H9 (cell line): ENCODE data around the gene ADARB2. TPM values are rescaled to one million over a fixed set of nuclear protein-coding genes. Genes with fewer than 3 reads are reported as not detected.

ENCODE experiments used
- DNase-seq: peaks from one replicate; pipeline ENCODE4 v3.0.0-alpha.2; 2017
- H2AFZ ChIP-seq: one replicate; pipeline ENCODE4 v1.6.1; 2013; ENCODE audit warnings: mild to moderate bottlenecking, low read length, control low read depth, moderate library complexity
- H2AK5ac ChIP-seq: 2 replicates; pipeline ENCODE4 v1.6.1; 2013; ENCODE audit warnings: low read length, control low read depth, mixed read lengths; ENCODE audit not compliant: insufficient read length
- H2BK120ac ChIP-seq: one replicate; pipeline ENCODE4 v1.6.1; 2013; ENCODE audit warnings: low read depth, mild to moderate bottlenecking, low read length, control low read depth, inconsistent platforms; ENCODE audit not compliant: poor library complexity, severe bottlenecking
- H2BK12ac ChIP-seq: 2 replicates; pipeline ENCODE4 v1.6.1; 2013; ENCODE audit warnings: low read length, control low read depth, mixed read lengths, low read depth; ENCODE audit not compliant: insufficient read length
- H2BK15ac ChIP-seq: 2 replicates; pipeline ENCODE4 v1.6.1; 2013; ENCODE audit warnings: low read depth, low read length, control low read depth
- H2BK20ac ChIP-seq: one replicate; pipeline ENCODE4 v1.6.1; 2013; ENCODE audit warnings: low read depth, mild to moderate bottlenecking, low read length, control low read depth, inconsistent platforms; ENCODE audit not compliant: poor library complexity, severe bottlenecking
- H2BK5ac ChIP-seq: 2 replicates; pipeline ENCODE4 v1.6.1; 2013; ENCODE audit warnings: low read length, control low read depth, mixed read lengths; ENCODE audit not compliant: insufficient read length
- H3K14ac ChIP-seq: 2 replicates; pipeline ENCODE4 v1.6.1; 2013; ENCODE audit warnings: low read length, control low read depth; ENCODE audit not compliant: insufficient read depth
- H3K18ac ChIP-seq: 2 replicates; pipeline ENCODE4 v1.6.1; 2013; ENCODE audit warnings: low read depth, mild to moderate bottlenecking, mixed read lengths, low read length, control low read depth; ENCODE audit not compliant: insufficient read length
- H3K23ac ChIP-seq: 2 replicates; pipeline ENCODE4 v1.6.1; 2013; ENCODE audit warnings: low read length, control low read depth, mixed read lengths, low read depth; ENCODE audit not compliant: insufficient read length
- H3K23me2 ChIP-seq: 2 replicates; pipeline ENCODE4 v1.6.1; 2013; ENCODE audit warnings: low read depth, mild to moderate bottlenecking, mixed read lengths, low read length, control low read depth; ENCODE audit not compliant: insufficient read length, poor library complexity, severe bottlenecking
- H3K27ac ChIP-seq: 2 replicates; pipeline ENCODE4 v1.5.1; 2013; ENCODE audit warnings: low read length, control low read depth, mixed read lengths, low read depth; ENCODE audit not compliant: insufficient read length
- H3K27me3 ChIP-seq: 2 replicates; pipeline ENCODE4 v1.6.1; 2013; ENCODE audit warnings: low read length, control low read depth, inconsistent platforms; ENCODE audit not compliant: insufficient read depth
- H3K4ac ChIP-seq: 2 replicates; pipeline ENCODE4 v1.6.1; 2013; ENCODE audit warnings: low read depth, mild to moderate bottlenecking, control low read depth, inconsistent platforms, low read length, moderate library complexity
- H3K4me1 ChIP-seq: 2 replicates; pipeline ENCODE4 v1.6.1; 2013; ENCODE audit warnings: low read length, control low read depth, inconsistent platforms; ENCODE audit not compliant: insufficient read depth
- H3K4me2 ChIP-seq: 2 replicates; pipeline ENCODE4 v1.6.1; 2013; ENCODE audit warnings: low read length, control low read depth, mixed read lengths; ENCODE audit not compliant: insufficient read length, insufficient read depth
- H3K56ac ChIP-seq: 2 replicates; pipeline ENCODE4 v1.6.1; 2013; ENCODE audit warnings: low read depth, mild to moderate bottlenecking, mixed read lengths, low read length, control low read depth; ENCODE audit not compliant: insufficient read length
- H3K79me1 ChIP-seq: 2 replicates; pipeline ENCODE4 v1.6.1; 2013; ENCODE audit warnings: low read depth, mild to moderate bottlenecking, moderate library complexity, low read length, control low read depth, inconsistent platforms; ENCODE audit not compliant: insufficient read depth, poor library complexity, severe bottlenecking
- H3K79me2 ChIP-seq: 2 replicates; pipeline ENCODE4 v1.6.1; 2013; ENCODE audit warnings: low read length, control low read depth, inconsistent platforms; ENCODE audit not compliant: insufficient read depth
- H3K9ac ChIP-seq: 2 replicates; pipeline ENCODE4 v1.6.1; 2013; ENCODE audit warnings: low read length, control low read depth, mixed read lengths; ENCODE audit not compliant: insufficient read length; ENCODE audit errors: extremely low read depth
- H3K9me3 ChIP-seq: one replicate; pipeline ENCODE4 v1.6.1; 2013; ENCODE audit warnings: low read depth, low read length, inconsistent platforms; ENCODE audit not compliant: control insufficient read depth
- H3T11ph ChIP-seq: one replicate; pipeline ENCODE4 v1.6.1; 2013; ENCODE audit warnings: mild to moderate bottlenecking, low read length, control low read depth, inconsistent platforms
- H4K20me1 ChIP-seq: one replicate; pipeline ENCODE4 v1.6.1; 2013; ENCODE audit not compliant: control insufficient read depth, insufficient read length, insufficient read depth
- H4K5ac ChIP-seq: 2 replicates; pipeline ENCODE4 v1.6.1; 2013; ENCODE audit warnings: low read depth, mild to moderate bottlenecking, mixed read lengths, low read length, control low read depth; ENCODE audit not compliant: insufficient read length
- H4K8ac ChIP-seq: replicated peaks from 2 replicates; pipeline ENCODE4 v1.6.1; 2013; ENCODE audit warnings: low read length, control low read depth, mixed read lengths, low read depth; ENCODE audit not compliant: insufficient read length
- H4K91ac ChIP-seq: 2 replicates; pipeline ENCODE4 v1.6.1; 2013; ENCODE audit warnings: low read depth, mild to moderate bottlenecking, moderate library complexity, mixed read lengths, low read length, control low read depth; ENCODE audit not compliant: insufficient read length
- H3K27ac Mint-ChIP-seq, 3 experiments: 2 replicates in 2 of 3; 3 replicates in 1 of 3; pipeline ENCODE4 v1.8.0; 2020 to 2021; ENCODE audit warnings: mixed read lengths in 3 of 3, mild to moderate bottlenecking in 1 of 3, moderate library complexity in 1 of 3
- H3K27me3 Mint-ChIP-seq: 2 replicates; pipeline ENCODE4 v1.8.0; 2021; ENCODE audit warnings: low read depth, mild to moderate bottlenecking, moderate library complexity, mixed read lengths
- H3K36me3 Mint-ChIP-seq, 3 experiments: 2 replicates in 2 of 3; 3 replicates in 1 of 3; pipeline ENCODE4 v1.8.0; 2020 to 2021; ENCODE audit warnings: low read depth in 3 of 3, mixed read lengths in 3 of 3; ENCODE audit not compliant: insufficient read depth in 1 of 3
- H3K4me1 Mint-ChIP-seq, 2 experiments: 2 replicates each; pipeline ENCODE4 v1.8.0; 2020; ENCODE audit warnings: mixed read lengths in 2 of 2
- H3K4me3 Mint-ChIP-seq, 2 experiments: 2 replicates in 1 of 2; 3 replicates in 1 of 2; pipeline ENCODE4 v1.8.0; 2020 to 2021; ENCODE audit warnings: mild to moderate bottlenecking in 2 of 2, mixed read lengths in 2 of 2, moderate library complexity in 1 of 2
- H3K9me3 Mint-ChIP-seq, 2 experiments: 2 replicates in 1 of 2; 3 replicates in 1 of 2; pipeline ENCODE4 v1.8.0; 2020; ENCODE audit warnings: mild to moderate bottlenecking in 2 of 2, mixed read lengths in 2 of 2, moderate library complexity in 1 of 2
- CTCF ChIP-seq: fragments of 200-600 bp; sonication (generic); conservative IDR thresholded peaks from 3 replicates; pipeline ENCODE4 v1.8.0; 2021; ENCODE audit warnings: antibody characterized with exemption, mild to moderate bottlenecking
- WGBS: extraction: QIAGEN DNeasy Blood & Tissue Kit; methylation state at CpG from one replicate; pipeline ENCODE4 v1.1.7; 2013; ENCODE audit warnings: missing lambda C conversion rate, low lambda C conversion rate, mixed read lengths; ENCODE audit not compliant: insufficient read length; ENCODE audit errors: extremely low coverage; 5-methylcytosine and 5-hydroxymethylcytosine counted together
- total RNA-seq: library from RNA; stranded (reverse); gene quantifications from 2 replicates; pipeline ENCODE4 v1.2.1, GENCODE V29; 2021

The ADARB2 gene
- total RNA-seq, 1 experiment from 2014 or later, result 0.87 TPM

- Histone ChIP-seq H3K79me2 (no peaks in the 10 kb centered on the region), H3K14ac (no peak overlapping the region), H2BK12ac (no peak overlapping the region), H3K79me1 (no peaks in the 10 kb centered on the region), H2BK15ac (no peak overlapping the region), H2AFZ (no peak overlapping the region), H3K4me2 (no peak overlapping the region), H3K9me3 (no peaks in the 10 kb centered on the region), H4K8ac (no peak overlapping the region), H3K18ac (no peak overlapping the region), H2BK20ac (no peak overlapping the region), H3K56ac (no peak overlapping the region), H4K20me1 (no peaks in the 10 kb centered on the region), H4K91ac (no peak overlapping the region), H4K5ac (no peak overlapping the region), H3K9ac (no peak overlapping the region), H2BK5ac (no peak overlapping the region), H3K23ac (no peak overlapping the region), H3K4ac (no peak overlapping the region), H3T11ph (no peak overlapping the region), H2BK120ac (no peak overlapping the region), H3K23me2 (no peaks in the 10 kb centered on the region), H3K27me3 (no peaks in the 10 kb centered on the region), H3K4me1 (no peaks in the 10 kb centered on the region), H2AK5ac (no peak overlapping the region), H3K27ac (no peak overlapping the region)
- TF ChIP-seq CTCF, result no peak
- Mint-ChIP-seq H3K4me3 (no peak overlapping the region), H3K27me3 (no peaks in the 10 kb centered on the region), H3K36me3 (peaks cover 25 to 42% (median 38%) of the 10 kb centered on the region in 3 experiments; a peak in 6 of 7 replicates), H3K4me1 (peaks cover 5 to 8% of the 10 kb centered on the region in 2 experiments; a peak in 2 of 4 replicates), H3K9me3 (no peaks in the 10 kb centered on the region), H3K27ac (no peak overlapping the region; a peak in 1 of 7 replicates)
- no peak for DNase-seq
- no CpG with 5 or more reads among the region's 12 CpGs for WGBS
Observed at GRCh38 chr10:1130995-1131790, 606.1 kb downstream of the ADARB2 start.
